GM10248 (cell line): ENCODE results near the gene SP110.

ENCODE experiments used
- CTCF ChIA-PET: fragments of 300-600 bp; sonication (Branson Sonifier 250); formaldehyde crosslinking; extraction: SDS; loops from one replicate; lab custom pipeline; 2021; ENCODE audit warnings: antibody characterized with exemption; lab: Yijun Ruan, JAX
- POLR2A ChIA-PET: fragments of 350-650 bp; sonication (Branson Sonifier 250); formaldehyde crosslinking; extraction: SDS; loops from one replicate; lab custom pipeline; 2020; ENCODE audit warnings: antibody characterized with exemption; lab: Yijun Ruan, JAX
- DNase-seq: peaks from one replicate; pipeline ENCODE4 v3.0.0; 2012; ENCODE audit errors: extremely low spot score
- TF ChIP-seq, protein P1 (sequence below): IDR thresholded peaks from 2 replicates; pipeline ENCODE4 v1.5.1; 2012; ENCODE audit warnings: mild to moderate bottlenecking, low read depth; ENCODE audit errors: extremely low read depth, missing control alignments, control extremely low read depth

SP110 gene

DNA sequence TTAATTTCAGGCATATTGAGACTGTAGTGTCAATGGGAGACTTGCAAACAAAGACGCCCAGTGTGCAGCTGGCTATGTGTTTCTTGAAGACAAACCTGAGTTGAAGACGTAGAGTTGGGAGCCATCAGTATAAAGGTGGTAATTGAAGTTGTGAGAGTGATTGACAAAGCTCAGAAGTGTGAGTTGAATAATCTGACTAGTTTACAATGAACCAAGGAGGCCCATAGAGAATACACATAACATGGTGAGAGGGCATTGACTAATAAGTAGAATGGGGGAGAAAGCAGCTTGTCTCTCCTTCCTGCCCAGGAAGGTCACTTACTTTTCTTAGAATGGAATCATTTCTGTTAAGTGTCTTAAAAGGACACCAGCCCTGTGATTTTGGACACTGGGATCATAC lies 14.1 kb downstream of the SP110 start:
- CTCF ChIA-PET = interaction anchor here (0.8 to 2.6 kb wide), 3 partner anchors 9 to 139 kb away, joined by 3 to 8 read pairs (median 5); partner anchors contain the start of gene SP140
- no peak for DNase-seq
- POLR2A ChIA-PET = no interaction called here
- TF ChIP-seq, protein P1, sequence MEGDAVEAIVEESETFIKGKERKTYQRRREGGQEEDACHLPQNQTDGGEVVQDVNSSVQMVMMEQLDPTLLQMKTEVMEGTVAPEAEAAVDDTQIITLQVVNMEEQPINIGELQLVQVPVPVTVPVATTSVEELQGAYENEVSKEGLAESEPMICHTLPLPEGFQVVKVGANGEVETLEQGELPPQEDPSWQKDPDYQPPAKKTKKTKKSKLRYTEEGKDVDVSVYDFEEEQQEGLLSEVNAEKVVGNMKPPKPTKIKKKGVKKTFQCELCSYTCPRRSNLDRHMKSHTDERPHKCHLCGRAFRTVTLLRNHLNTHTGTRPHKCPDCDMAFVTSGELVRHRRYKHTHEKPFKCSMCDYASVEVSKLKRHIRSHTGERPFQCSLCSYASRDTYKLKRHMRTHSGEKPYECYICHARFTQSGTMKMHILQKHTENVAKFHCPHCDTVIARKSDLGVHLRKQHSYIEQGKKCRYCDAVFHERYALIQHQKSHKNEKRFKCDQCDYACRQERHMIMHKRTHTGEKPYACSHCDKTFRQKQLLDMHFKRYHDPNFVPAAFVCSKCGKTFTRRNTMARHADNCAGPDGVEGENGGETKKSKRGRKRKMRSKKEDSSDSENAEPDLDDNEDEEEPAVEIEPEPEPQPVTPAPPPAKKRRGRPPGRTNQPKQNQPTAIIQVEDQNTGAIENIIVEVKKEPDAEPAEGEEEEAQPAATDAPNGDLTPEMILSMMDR = no peak

DNA sequence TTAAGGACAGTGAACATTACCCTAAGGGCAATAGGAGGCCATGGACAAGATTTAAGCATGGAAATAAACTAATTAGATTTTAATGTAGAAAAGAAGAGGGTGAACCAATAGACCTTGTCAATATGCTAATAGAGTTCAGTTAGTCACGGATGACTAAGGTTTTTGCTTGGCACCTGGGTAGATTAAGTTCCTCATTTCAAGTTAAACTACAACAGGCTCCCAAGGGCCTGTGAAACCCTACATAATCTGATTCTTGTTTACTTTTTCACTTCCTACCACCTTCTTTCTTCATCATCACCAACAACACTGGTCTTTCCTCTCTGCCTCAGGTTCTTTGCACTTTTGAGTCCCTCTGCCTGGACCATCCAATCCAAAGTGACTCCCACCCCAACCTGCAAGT lies 14.8 kb downstream of the SP110 start:
- CTCF ChIA-PET = interaction anchor here (1.0 to 1.3 kb wide), 3 partner anchors 113 to 266 kb away, joined by 3 read pairs; no protein-coding TSS in a partner anchor
- no peak for DNase-seq
- TF ChIP-seq, protein P1 = no peak
- POLR2A ChIA-PET = no interaction called here

DNA sequence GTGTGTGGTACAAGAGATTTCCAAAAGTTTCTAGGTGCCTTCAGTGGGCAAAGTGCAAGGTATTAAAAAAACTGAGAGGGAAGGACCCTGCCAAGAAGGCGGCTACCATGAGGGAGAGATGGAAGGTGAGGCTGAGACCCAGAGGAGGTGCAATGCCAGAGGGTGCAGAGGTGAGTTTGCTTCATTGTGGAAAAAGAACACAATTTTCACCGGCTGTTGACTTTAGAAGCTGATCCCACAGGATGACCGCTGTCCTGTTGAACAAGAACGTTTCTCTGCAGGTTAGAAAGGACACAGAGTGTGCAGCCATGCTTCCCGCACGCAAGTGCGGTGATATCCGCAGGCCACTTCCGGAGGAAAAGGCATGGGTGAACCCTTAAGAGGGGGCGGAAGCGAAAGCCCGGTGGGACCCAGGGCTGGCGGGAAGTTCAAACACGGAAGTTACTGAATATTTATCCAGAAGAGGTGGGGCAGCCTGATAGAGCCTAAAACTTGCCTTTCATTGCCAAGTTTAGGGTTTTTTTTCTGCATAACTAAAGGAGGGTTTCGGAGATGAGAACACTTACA lies 16.6 kb downstream of the SP110 start:
- POLR2A ChIA-PET = interaction anchor here (1.0 kb wide), 1 partner anchor 11 kb away, joined by 5 read pairs; no protein-coding TSS in a partner anchor
- TF ChIP-seq, protein P1 = no peak
- DNase-seq = peak; percentile 52
- CTCF ChIA-PET = interaction anchor here (1.2 to 2.8 kb wide), 11 partner anchors 11 to 455 kb away, joined by 3 to 14 read pairs (median 6); partner anchors contain the start of gene SP110

DNA sequence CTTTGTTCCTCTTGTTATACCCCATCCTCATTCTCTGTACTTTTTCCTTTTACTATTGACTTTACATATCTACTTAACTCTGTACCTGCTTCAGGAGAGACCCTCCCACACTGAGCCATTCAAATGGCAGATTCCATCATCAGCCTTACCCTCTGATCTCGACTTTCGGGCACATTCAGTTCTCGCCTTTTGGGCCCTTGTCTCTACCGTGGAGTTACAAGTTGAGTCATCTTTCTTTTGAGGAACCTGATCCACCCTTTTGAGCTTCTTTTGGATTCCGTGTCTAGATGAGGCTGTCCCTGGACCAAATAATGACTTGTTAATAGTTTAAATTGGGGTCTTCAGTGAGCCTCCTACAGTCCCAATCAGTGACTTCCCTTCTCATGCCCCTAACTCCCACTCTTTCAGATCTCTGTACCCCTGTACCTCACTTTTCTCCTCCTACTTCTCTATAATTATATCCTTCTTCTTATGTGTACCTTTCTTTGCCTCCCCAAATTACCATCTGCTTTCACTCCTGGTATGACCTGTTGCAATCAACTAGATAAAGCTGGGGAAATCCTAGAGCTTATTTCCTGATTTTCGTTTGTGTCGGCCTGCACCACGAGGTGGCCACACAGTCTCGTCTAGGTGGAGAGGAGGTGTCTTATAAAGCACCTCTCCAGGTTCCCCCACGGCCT lies 17.2 kb downstream of the SP110 start:
- POLR2A ChIA-PET = interaction anchor here (1.0 kb wide), 1 partner anchor 11 kb away, joined by 5 read pairs; no protein-coding TSS in a partner anchor
- peak; percentile 52 for DNase-seq
- CTCF ChIA-PET = interaction anchor here (0.9 to 2.8 kb wide), 12 partner anchors 12 to 455 kb away, joined by 3 to 14 read pairs (median 6); partner anchors contain the start of gene SP110
- TF ChIP-seq, protein P1 = peak; percentile 62

DNA sequence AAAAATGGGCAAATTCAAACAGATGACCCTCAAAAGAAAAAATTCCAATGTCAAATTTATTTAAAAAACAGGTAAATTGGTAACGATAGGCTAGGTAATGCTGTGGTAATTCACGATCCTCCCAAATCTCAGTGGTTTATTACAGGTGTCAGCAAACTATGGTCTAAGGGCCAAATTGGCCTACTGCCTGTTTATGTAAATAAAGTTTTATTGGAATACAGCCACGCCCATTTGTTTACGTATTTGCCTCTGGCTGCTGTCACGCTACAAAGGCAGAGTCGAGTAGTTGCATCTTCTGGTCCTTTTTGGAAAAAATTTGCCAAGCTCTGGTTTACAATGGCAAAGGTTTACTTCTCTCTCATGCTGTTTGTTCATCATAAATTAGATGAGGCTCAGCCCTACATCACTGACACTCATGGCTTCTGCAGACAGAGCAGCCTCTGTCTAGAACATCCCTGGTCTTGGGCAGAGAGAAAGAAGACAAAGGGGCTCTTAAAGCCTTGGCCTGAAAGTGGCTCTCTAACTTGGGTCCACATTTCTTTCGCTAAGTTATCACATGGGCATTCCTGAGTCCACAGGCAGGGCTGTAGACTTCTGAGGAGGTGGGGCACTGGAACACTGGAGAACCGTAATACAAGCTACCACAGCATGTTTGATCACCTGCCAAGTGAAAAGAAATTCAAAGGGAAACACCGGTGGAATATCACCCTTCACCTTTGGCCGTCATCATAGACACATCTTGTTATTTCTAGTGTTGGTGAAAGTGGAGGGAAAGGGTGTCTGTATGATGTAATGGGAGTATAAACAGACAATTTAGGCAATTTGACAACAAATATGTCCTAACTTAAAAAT lies 34.8 kb downstream of the SP110 start:
- ChIA-PET POLR2A (interaction anchor here (0.6 kb wide), 1 partner anchor 369 kb away, joined by 3 read pairs; no protein-coding TSS in a partner anchor), CTCF (interaction anchor here (1.4 kb wide), 1 partner anchor 7 kb away, joined by 4 read pairs; no protein-coding TSS in a partner anchor)
- TF ChIP-seq, protein P1 = no peak
- no peak for DNase-seq

DNA sequence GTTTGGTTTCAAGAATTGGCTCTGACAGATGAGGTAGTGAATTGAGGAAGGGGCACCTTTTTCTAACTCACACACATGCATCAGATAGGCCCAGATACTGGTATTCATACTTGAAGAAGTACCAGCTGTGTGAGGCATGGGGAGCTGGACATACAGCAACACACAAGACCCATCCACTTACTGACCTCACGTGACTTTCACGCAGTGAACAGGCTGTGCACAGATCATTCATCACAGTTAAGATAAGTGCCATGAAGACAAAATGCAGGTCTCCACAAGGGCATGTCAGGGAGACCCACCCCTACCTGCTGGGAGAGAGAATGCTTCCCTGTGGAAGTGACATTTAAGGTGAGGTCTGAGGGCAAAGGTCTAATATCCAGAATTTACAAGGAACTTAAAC lies 38.6 kb downstream of the SP110 start:
- POLR2A ChIA-PET = no interaction called here
- CTCF ChIA-PET = interaction anchor here (10.1 kb wide), 1 partner anchor 19 kb away, joined by 61 read pairs; no protein-coding TSS in a partner anchor
- no peak for DNase-seq
- TF ChIP-seq, protein P1 = no peak
